Measurements from ENCODE around the gene CAPN14. TPM values are rescaled to one million over a fixed set of nuclear protein-coding genes. Genes with fewer than 3 reads are reported as not detected.

The CAPN14 gene
- total and polyA plus RNA-seq, 7 donors: 0.16 to 0.27 (median 0.24) TPM; not detected in 3

- Histone ChIP-seq H3K27me3 (no peaks in the 10 kb centered on the region), H3K4me3 (no peak overlapping the region), H3K36me3 (no peaks in the 10 kb centered on the region), H3K4me1 (no peaks in the 10 kb centered on the region), H3K9me3 (no peaks in the 10 kb centered on the region), H3K27ac (no peak overlapping the region)
- WGBS, 2 donors: 91 to 94% methylated on average over 7 of the region's 7 CpGs
- intact Hi-C loops (cut with DNase I): no loop called here
- DNase-seq: no peak
- no peak for TF ChIP-seq POLR2A (IDR thresholded peaks at IDR 0.05)
- no peak for TF ChIP-seq EP300 (IDR thresholded peaks at IDR 0.05)
- no peak for TF ChIP-seq POLR2AphosphoS5 (IDR thresholded peaks at IDR 0.05)
- no peak for TF ChIP-seq CTCF (IDR thresholded peaks at IDR 0.05)
These were observed 6.4 kb upstream of the CAPN14 start for GRCh38 chr2:31223749-31224148.

GRCh38 chr2:31223026-31223425 is 5.7 kb upstream of the CAPN14 start:
- H3K4me1 ChIP-seq: no peaks in the 10 kb centered on the region
- 78 to 85% methylated on average over 4 of the region's 4 CpGs for WGBS, 2 donors
- no peak for DNase-seq
- no peak for TF ChIP-seq POLR2A (IDR thresholded peaks at IDR 0.05)
- no peak for TF ChIP-seq EP300 (IDR thresholded peaks at IDR 0.05)
- TF ChIP-seq CTCF (IDR thresholded peaks at IDR 0.05): no peak
- no peak for TF ChIP-seq POLR2AphosphoS5 (IDR thresholded peaks at IDR 0.05)
- H3K4me3 ChIP-seq: no peak overlapping the region
- no peaks in the 10 kb centered on the region for H3K27me3 ChIP-seq
- intact Hi-C loops (cut with DNase I): no loop called here
- no peaks in the 10 kb centered on the region for H3K9me3 ChIP-seq
- no peaks in the 10 kb centered on the region for H3K36me3 ChIP-seq
- H3K27ac ChIP-seq: no peak overlapping the region

- no peak for TF ChIP-seq EP300 (IDR thresholded peaks at IDR 0.05)
- no peak for TF ChIP-seq CTCF (IDR thresholded peaks at IDR 0.05)
- TF ChIP-seq POLR2A (IDR thresholded peaks at IDR 0.05): no peak
- Histone ChIP-seq H3K27me3 (no peaks in the 10 kb centered on the region), H3K27ac (no peak overlapping the region), H3K36me3 (no peaks in the 10 kb centered on the region), H3K4me3 (no peak overlapping the region), H3K9me3 (no peaks in the 10 kb centered on the region), H3K4me1 (no peaks in the 10 kb centered on the region)
- intact Hi-C loops (cut with DNase I): no loop called here
- WGBS, 2 donors: 65 to 87% methylated on average over 4 of the region's 4 CpGs
- no peak for DNase-seq
These were observed 4.8 kb upstream of the CAPN14 start for GRCh38 chr2:31222071-31222470.

GRCh38 chr2:31221544-31221943 is 4.2 kb upstream of the CAPN14 start:
- Histone ChIP-seq H3K27me3 (no peaks in the 10 kb centered on the region), H3K4me1 (no peaks in the 10 kb centered on the region), H3K36me3 (no peaks in the 10 kb centered on the region), H3K4me3 (no peak overlapping the region), H3K9me3 (no peaks in the 10 kb centered on the region), H3K27ac (no peak overlapping the region)
- WGBS, 2 donors: 44 to 74% methylated on average over 6 of the region's 6 CpGs
- intact Hi-C loops (cut with DNase I): no loop called here
- TF ChIP-seq POLR2A (IDR thresholded peaks at IDR 0.05): no peak
- TF ChIP-seq EP300 (IDR thresholded peaks at IDR 0.05): no peak
- no peak for TF ChIP-seq POLR2AphosphoS5 (IDR thresholded peaks at IDR 0.05)
- no peak for TF ChIP-seq CTCF (IDR thresholded peaks at IDR 0.05)
- no peak for DNase-seq

Data from sigmoid colon (tissue), 7 donors.